ENCODE data around the gene ITSN2.

The ITSN2 gene

GRCh38 chr2:24334245-24334633 lies 26.1 kb downstream of the ITSN2 start:
- DNase-seq (ENCODE audit: low spot score): no peak

- DNase-seq (ENCODE audit: low spot score): no peak
Measured at GRCh38 chr2:24332791-24333540, 27.4 kb downstream of the ITSN2 start.

GRCh38 chr2:24330161-24330560 lies 30.2 kb downstream of the ITSN2 start:
- DNase-seq (ENCODE audit: low spot score): no peak

GRCh38 chr2:24329700-24330099 lies 30.6 kb downstream of the ITSN2 start:
- no peak for DNase-seq (ENCODE audit: low spot score)

GRCh38 chr2:24328010-24328409 lies 32.3 kb downstream of the ITSN2 start:
- peak; percentile 33 for DNase-seq (ENCODE audit: low spot score)

GRCh38 chr2:24317491-24317920 lies 42.8 kb downstream of the ITSN2 start:
- no peak for DNase-seq (ENCODE audit: low spot score)

GRCh38 chr2:24315669-24316068 lies 44.7 kb downstream of the ITSN2 start:
- no peak for DNase-seq (ENCODE audit: low spot score)

- no peak for DNase-seq (ENCODE audit: low spot score)
Measured at GRCh38 chr2:24313744-24314632, 46.3 kb downstream of the ITSN2 start.

- DNase-seq (ENCODE audit: low spot score): no peak
Measured at GRCh38 chr2:24307961-24308360, 52.4 kb downstream of the ITSN2 start.

- no peak for DNase-seq (ENCODE audit: low spot score)
Measured at GRCh38 chr2:24304631-24305030, 55.7 kb downstream of the ITSN2 start.

GRCh38 chr2:24304098-24304497 lies 56.2 kb downstream of the ITSN2 start:
- DNase-seq (ENCODE audit: low spot score): peak; percentile 78

GRCh38 chr2:24301599-24301998 lies 58.7 kb downstream of the ITSN2 start:
- DNase-seq (ENCODE audit: low spot score): no peak

- DNase-seq (ENCODE audit: low spot score): no peak
Measured at GRCh38 chr2:24297663-24298062, 62.7 kb downstream of the ITSN2 start.

- no peak for DNase-seq (ENCODE audit: low spot score)
Measured at GRCh38 chr2:24287171-24287570, 73.2 kb downstream of the ITSN2 start.

- DNase-seq (ENCODE audit: low spot score): peak; percentile 38
Measured at GRCh38 chr2:24285484-24286152, 74.7 kb downstream of the ITSN2 start.

- DNase-seq (ENCODE audit: low spot score): no peak
Measured at GRCh38 chr2:24280645-24281044, 79.7 kb downstream of the ITSN2 start.

- DNase-seq (ENCODE audit: low spot score): no peak
Measured at GRCh38 chr2:24280161-24280560, 80.2 kb downstream of the ITSN2 start.

GRCh38 chr2:24276349-24276899 lies 83.9 kb downstream of the ITSN2 start:
- no peak for DNase-seq (ENCODE audit: low spot score)

GRCh38 chr2:24274809-24275208 lies 85.5 kb downstream of the ITSN2 start:
- DNase-seq (ENCODE audit: low spot score): no peak

GRCh38 chr2:24273598-24273997 lies 86.7 kb downstream of the ITSN2 start:
- DNase-seq (ENCODE audit: low spot score): no peak

GRCh38 chr2:24272907-24273306 lies 87.4 kb downstream of the ITSN2 start:
- DNase-seq (ENCODE audit: low spot score): no peak

- no peak for DNase-seq (ENCODE audit: low spot score)
Measured at GRCh38 chr2:24272161-24272802, 88.1 kb downstream of the ITSN2 start.
